AG04450 (cell line): ENCODE measurements around the gene CUEDC2. TPM values are rescaled to one million over a fixed set of nuclear protein-coding genes. Genes with fewer than 3 reads are reported as not detected.

Experiments used
- CTCF ChIA-PET: fragments of 300-600, 350-600 bp; formaldehyde crosslinking; extraction: SDS; loops from one replicate; lab custom pipeline; 2022; ENCODE audit warnings: antibody characterized with exemption, inconsistent platforms; lab: Charles Lee
- POLR2A ChIA-PET: fragments of 350-600 bp; formaldehyde crosslinking; extraction: SDS; loops from one replicate; lab custom pipeline; 2021; ENCODE audit warnings: antibody characterized with exemption, inconsistent platforms; lab: Yijun Ruan, JAX
- DNase-seq: peaks from one replicate; pipeline ENCODE4 v3.0.0-alpha.2; 2011; ENCODE audit warnings: low read depth, low spot score
- H3K27ac ChIP-seq: one replicate; pipeline ENCODE4 v1.5.1; 2012; ENCODE audit warnings: low read depth, low read length, control low read depth
- H3K27me3 ChIP-seq: one replicate; pipeline ENCODE4 v1.6.0; 2012; ENCODE audit warnings: low read length; ENCODE audit not compliant: control insufficient read depth, insufficient read depth
- H3K4me3 ChIP-seq: 2 replicates; pipeline ENCODE4 v1.5.1; 2011; ENCODE audit warnings: mild to moderate bottlenecking, low read depth, low read length, control low read depth
- H3K9me3 ChIP-seq: 2 replicates; pipeline ENCODE4 v1.5.1; 2012; ENCODE audit warnings: low read length; ENCODE audit not compliant: control insufficient read depth, insufficient read depth
- CTCF ChIP-seq: IDR thresholded peaks from 2 replicates; pipeline ENCODE4 v1.5.1; 2011; ENCODE audit warnings: low read depth, low read length, control low read depth, inconsistent platforms
- polyA plus RNA-seq: library from polyadenylated mRNA; depleted of rRNA; stranded (reverse); fragments of >200 nt; gene quantifications from 2 replicates; pipeline ENCODE4 v1.2.3, GENCODE V29; 2011

Gene CUEDC2
- polyA plus RNA-seq, 1 experiment: 61.1 TPM

GRCh38 chr10:102409604-102410428, 22.6 kb downstream of the CUEDC2 start:
- Histone ChIP-seq H3K27ac (peak overlapping the region; percentile 47), H3K4me3 (peak overlapping the region; percentile 59), H3K27me3 (peaks cover 37% of the 10 kb centered on the region), H3K9me3 (no peaks in the 10 kb centered on the region; the same call in 1 of the 2 replicates)
- no peak for DNase-seq
- ChIA-PET CTCF (interaction anchor here (1.2 to 3.3 kb wide), 3 partner anchors 10 to 16 kb away, joined by 5 to 20 read pairs (median 12); no protein-coding TSS in a partner anchor), POLR2A (no interaction called here)
- TF ChIP-seq CTCF: no peak

- Histone ChIP-seq H3K27ac (peak overlapping the region; percentile 11), H3K4me3 (peak overlapping the region; percentile 59), H3K27me3 (peaks cover 31% of the 10 kb centered on the region), H3K9me3 (no peaks in the 10 kb centered on the region; the same call in 1 of the 2 replicates)
- POLR2A ChIA-PET: no interaction called here
- no peak for DNase-seq
- CTCF ChIA-PET: interaction anchor here (2.5 to 3.3 kb wide), 2 partner anchors 9 to 15 kb away, joined by 12 to 20 read pairs; no protein-coding TSS in a partner anchor
- no peak for TF ChIP-seq CTCF
Observed at GRCh38 chr10:102408728-102409603, 23.4 kb downstream of the CUEDC2 start.

GRCh38 chr10:102408131-102408727, 24.1 kb downstream of the CUEDC2 start:
- ChIA-PET CTCF (interaction anchor here (0.6 to 1.4 kb wide), 2 partner anchors 9 to 45 kb away, joined by 5 to 6 read pairs; no protein-coding TSS in a partner anchor), POLR2A (no interaction called here)
- no peak overlapping the region for H3K27ac ChIP-seq
- DNase-seq: no peak
- peaks cover 28% of the 10 kb centered on the region for H3K27me3 ChIP-seq
- no peak for TF ChIP-seq CTCF
- H3K4me3 ChIP-seq: peak overlapping the region; percentile 58
- no peaks in the 10 kb centered on the region; the same call in 1 of the 2 replicates for H3K9me3 ChIP-seq

GRCh38 chr10:102407425-102408130, 24.8 kb downstream of the CUEDC2 start:
- TF ChIP-seq CTCF: no peak
- no peaks in the 10 kb centered on the region; the same call in 1 of the 2 replicates for H3K9me3 ChIP-seq
- no peak overlapping the region for H3K27ac ChIP-seq
- H3K27me3 ChIP-seq: peaks cover 22% of the 10 kb centered on the region
- no peak overlapping the region for H3K4me3 ChIP-seq
- POLR2A ChIA-PET: no interaction called here
- CTCF ChIA-PET: interaction anchor here (0.6 to 1.4 kb wide), 4 partner anchors 8 to 181 kb away, joined by 3 to 6 read pairs (median 4); no protein-coding TSS in a partner anchor
- no peak for DNase-seq
